ENCODE results near the gene CPEB2. TPM values are rescaled to one million over a fixed set of nuclear protein-coding genes. Genes with fewer than 3 reads are reported as not detected.
"Not testable (repeated sequence)": the region's sequence is repeated elsewhere in the genome, so short reads cannot be mapped to it uniquely, and the experiment has no call there.

CPEB2 gene
- total RNA-seq, 1 experiment from 2014 or later, result 5.8 TPM

DNA sequence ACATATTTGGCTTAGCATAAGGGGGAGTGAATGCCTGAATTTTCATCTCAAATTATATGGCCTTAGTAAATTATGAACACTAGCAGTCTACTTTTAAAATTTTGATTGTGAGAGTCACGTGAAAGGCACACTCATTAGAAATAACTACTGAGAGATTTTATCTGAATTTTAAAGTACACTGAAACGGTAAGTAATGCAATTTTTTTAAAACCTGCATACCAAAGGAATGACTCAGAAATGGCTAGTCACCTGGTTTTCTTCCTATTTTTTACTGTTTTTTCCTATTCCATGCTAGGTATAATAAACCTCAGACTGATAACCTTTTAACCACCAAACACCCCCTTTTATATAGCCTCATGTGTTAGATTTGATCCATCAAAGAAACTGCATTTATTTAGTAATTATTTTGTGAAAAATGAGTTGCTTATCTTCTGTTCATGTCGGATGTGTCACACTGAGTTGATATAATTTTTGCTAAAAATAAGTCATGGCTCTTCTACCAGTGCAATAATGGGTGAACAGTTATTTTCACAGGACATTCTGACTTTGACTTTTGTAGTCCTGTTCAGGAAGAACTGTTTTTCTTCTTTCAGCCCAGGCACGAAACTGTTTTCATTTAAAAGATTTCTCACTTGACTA lies 40.4 kb downstream of the CPEB2 start:
- no peak for DNase-seq (ENCODE audit: extremely low read depth, low read depth)

DNA sequence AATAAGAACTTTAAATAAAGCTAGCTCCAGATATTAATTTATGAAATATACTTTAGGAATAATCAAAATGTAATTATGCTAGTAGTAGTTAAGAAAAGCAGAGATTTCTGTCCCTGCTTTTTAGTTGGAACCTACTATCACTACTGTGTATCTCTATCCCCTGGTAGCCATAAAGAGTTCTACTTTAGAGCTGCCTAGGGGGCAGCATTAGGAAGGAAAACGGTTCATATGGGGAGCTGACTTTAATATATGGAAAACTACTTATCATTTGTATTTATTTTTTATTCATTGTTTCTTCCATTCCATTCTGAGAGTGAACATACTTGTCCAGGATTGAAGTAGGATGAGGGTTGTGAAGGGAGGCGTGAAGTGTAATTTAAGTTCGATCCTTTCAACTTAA lies 40.9 kb downstream of the CPEB2 start:
- DNase-seq (ENCODE audit: extremely low read depth, low read depth), result no peak

DNA sequence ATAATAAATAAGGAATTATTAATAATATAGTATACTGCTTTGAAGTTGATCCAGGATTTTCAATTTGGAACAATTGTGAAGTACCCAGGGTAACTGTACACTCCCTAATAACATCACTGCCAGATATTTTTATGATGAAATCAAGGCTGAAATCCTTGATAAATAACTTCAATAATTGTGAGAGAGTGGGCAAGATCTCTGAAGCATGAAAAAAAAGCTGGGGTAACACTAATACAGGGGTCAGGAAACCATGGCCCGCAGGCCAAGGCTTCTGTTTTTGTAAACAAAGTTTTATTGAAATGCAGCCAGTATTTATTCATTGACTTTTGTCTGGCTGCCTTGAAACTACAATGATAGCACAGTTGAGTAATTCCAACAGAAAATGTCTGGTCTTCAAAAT lies 41.6 kb downstream of the CPEB2 start:
- DNase-seq (ENCODE audit: extremely low read depth, low read depth), result no peak

DNA sequence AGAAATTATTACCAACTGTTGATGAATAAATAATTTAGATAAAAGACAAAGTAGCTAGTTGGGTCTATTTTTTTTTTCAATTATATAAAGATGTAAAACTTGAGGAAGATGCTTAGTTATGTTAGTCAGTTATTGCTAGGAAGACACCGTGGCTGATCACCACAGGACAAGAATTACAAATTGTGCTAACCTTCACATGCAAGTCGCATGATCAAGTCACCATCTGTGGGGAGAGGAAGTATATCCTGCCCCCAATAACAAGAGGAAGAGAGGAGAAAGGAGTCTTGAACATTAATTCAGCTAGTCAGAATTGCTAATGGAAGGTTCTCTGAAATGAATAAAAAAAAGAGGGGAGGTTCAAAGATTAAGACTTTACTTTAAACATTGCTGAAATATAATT lies 52.3 kb downstream of the CPEB2 start:
- DNase-seq (ENCODE audit: extremely low read depth, low read depth), result no peak

DNA sequence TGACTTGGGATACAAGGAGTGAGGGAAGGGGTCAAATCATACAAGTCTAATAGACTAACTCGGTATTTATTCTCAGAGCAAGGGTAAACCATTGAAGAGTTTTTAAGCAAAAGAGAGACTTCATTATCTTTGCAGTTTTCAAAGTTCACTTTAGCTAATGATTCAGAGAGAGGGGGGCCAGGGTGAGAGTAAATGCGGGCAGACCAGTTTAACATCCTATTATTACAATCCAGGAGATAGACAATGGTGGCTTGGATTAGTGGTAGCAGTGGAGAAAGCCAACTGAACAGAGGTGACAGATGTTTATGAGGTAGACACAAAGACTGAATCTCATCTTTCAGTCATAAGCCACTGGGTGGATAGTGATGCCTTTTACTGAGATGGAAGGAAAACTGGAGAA lies 57.9 kb downstream of the CPEB2 start:
- no peak for DNase-seq (ENCODE audit: extremely low read depth, low read depth)

DNA sequence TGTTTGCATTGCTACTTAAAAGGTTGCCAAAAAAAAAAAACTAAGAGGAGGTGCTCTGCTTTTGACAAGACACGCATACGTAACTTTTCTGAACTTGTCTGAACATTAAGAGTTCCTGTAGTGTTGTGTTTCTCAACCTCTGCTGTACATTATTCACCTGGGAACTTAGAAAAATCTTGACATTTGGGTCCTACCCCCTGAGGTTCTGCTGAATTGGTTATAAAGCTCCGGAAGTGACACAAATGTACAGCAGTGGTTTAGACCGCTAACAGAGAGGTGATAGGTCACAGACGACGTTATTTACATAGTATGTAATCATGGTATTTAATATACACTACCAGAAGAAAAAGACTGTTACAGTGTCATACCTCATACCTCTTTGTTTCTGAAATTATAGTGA lies 61.1 kb downstream of the CPEB2 start:
- no peak for DNase-seq (ENCODE audit: extremely low read depth, low read depth)

DNA sequence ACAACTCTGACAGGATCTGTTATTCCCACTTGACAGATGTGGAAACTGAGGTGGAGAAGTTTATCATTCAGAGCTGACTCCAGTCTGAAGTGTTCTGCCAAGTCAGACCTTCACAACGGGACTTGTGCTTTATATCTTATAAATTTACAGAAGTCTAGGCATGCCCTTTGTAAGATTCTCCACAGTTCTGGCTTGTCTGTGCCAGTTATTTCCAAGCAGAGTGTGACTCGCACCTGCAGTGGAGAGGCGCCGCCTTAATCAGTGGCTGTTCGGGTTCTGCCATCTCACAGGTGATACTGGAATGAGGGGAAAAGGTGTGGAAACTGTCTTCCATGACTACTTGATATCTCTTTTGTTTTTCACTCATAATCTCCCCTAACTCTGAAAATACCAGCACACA lies 63.2 kb downstream of the CPEB2 start:
- no peak for DNase-seq (ENCODE audit: extremely low read depth, low read depth)

DNA sequence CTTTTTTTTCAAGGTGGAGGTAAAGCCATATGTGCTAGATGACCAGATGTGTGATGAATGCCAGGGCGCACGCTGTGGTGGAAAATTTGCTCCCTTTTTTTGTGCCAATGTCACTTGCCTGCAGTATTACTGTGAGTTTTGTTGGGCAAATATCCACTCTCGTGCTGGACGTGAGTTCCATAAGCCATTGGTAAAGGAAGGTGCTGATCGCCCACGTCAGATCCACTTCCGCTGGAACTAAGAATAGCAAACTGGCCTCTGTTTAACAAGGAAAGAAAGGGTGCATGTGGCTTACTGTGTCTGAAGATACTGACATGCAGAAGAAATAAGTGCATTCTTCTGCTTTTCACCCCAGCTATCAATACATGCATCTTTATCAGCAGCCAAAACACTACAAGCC lies 63.9 kb downstream of the CPEB2 start:
- DNase-seq (ENCODE audit: extremely low read depth, low read depth), result no peak

DNA sequence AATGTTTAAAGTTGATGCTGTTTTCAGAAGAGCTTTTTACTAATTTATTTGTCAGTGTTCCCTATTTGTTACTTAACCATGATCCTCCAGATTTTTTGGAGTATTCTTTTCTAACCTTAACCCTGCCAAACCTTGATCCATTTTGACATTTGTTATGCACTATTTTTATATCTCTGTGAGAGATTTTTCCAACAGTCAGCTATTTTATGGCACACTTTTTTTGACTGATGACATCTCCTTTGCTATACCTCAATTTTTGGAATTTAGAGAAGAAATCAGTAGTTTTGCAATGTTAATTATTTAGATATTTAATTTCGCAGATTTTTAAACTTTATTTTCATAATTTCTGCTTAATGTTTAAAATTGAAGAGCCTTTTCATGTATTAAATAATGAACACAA lies 66.0 kb downstream of the CPEB2 start:
- DNase-seq (ENCODE audit: extremely low read depth, low read depth), result no peak

DNA sequence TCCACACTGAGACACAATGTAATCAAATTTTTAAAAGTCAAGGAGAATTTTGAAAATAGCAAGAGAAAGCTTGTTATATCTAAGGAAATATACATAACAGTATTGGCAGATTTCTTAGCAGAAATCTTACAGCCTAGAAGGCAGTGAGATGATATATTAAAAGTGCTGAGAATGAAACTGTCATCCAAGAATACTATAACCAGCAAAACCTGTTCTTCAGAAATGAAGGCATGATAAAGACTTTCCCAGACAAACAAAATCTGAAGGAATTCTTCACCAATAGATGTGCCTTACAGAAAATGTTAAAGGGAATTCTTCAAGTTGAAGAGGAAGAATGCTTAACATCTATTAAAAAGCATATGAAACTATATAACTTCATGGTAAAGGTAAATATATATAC lies 73.6 kb downstream of the CPEB2 start:
- DNase-seq (ENCODE audit: extremely low read depth, low read depth), result no peak

DNA sequence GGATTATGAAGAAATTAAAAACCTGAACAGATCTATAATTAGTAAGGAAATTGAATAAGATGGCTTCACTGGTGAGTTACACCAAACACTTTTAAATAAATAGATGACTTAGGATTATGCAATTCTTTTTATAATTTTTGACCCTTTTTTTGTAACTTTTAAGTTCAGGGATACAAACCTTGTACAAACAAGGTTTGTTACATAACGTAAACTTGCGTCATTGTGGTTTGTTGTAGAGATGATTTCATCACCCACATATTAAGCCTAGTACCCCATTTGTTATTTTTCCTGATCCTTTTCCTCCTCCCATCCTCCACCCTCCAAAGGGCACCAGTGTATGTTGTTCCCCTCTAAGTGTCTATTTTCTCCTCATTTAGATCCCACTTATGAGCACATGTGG lies 75.7 kb downstream of the CPEB2 start:
- peak; percentile 5 for DNase-seq (ENCODE audit: extremely low read depth, low read depth)

DNA sequence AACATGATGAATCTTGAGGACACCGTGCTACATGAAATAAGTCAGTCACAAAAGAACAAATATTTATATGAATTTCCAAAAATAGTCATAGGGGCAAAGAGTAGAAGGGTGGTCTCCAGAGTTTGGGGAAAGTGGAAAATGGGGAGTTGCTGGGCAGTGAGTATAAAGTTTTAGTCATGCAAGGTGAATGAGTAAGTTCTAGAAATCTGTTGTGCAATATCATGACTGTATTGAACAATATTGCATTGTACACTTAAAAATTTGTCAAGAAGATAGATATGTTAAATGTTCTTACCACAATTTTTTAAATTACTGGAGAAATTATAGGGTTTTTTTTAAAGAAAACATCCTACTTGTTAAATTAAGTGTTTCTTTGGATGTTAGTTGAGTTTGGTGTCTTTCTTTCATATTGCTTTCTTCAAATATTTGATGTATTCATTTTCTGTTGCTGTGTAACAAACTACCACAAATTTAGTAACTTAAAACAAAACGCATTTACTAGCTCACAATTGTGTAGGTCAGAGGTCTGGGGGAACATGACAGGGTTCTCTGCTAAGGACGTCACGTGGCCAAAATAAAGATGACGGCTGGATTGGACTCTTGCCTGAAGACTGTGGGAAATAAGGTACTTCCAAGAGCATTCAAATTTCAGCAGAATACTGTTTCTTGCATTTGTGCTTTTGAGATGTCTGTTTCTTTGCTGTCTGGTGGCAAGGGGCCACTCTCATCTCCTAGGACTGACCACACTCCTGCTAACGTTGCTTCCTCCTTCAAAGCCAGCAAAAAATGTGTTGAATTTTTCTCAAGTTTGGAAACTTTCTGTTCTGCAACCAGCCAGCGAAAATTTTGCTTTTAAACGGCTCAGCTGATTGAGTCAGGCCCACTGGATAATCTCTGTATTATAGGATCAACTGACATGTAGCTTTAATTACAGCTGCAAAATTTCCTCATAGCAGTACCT lies 76.7 kb downstream of the CPEB2 start:
- peak; percentile 4 for DNase-seq (ENCODE audit: extremely low read depth, low read depth)

DNA sequence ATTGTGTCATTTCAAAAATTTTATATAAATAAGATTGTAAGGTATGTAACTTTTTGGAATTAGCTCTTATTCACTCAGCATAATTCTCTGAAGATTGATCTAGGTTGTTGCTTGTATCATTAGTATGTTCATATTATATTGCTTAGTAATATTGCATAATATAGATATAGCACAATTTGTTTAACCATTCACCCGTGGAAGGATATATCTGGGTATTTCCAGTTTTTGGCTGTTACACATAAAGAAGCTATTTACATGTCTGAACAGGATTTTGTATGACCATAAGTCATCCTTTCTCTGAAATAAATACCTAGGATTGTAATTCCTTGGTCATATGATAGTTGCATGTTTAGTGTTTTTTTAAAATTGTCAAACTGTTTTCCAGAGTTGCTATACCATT lies 82.5 kb downstream of the CPEB2 start:
- DNase-seq (ENCODE audit: extremely low read depth, low read depth), result no peak

DNA sequence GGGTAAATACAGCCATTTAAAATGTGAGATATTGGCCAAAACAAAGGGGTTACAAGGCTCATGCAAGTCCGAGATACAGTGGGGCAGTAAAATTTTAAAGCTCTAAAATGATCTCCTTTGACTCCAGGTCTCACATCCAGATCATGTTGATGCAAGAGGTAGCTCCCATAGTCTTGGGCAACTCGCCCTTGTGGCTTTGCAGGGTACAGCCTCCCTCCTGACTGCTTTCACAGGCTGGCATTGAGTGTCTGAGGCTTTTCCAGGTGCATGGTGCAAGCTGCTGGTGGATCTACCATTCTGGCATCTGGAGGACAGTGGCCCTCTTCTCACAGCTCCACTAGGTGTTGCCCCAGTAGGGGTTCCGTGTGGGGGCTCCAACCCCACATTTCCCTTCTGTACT lies 83.5 kb downstream of the CPEB2 start:
- not testable (repeated sequence) for DNase-seq (ENCODE audit: extremely low read depth, low read depth)

DNA sequence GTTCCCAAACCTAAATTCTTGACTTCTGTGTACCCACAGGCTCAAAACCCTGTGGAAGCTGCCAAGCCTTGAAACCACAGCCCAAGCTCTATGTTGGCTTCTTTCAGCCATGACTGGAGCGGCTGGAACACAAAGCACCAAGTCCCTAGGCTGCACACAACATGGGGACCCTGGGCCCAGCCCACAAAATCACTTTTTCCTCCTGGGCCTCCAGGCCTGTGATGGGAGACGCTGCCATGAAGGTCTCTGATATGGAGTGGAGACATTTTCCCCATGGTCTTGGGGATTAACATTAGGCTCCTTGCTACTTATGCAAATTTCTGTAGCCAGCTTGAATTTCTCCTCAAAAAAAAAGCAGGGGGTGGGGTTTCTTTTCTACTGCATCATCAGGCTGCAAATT lies 84.0 kb downstream of the CPEB2 start:
- not testable (repeated sequence) for DNase-seq (ENCODE audit: extremely low read depth, low read depth)

DNA sequence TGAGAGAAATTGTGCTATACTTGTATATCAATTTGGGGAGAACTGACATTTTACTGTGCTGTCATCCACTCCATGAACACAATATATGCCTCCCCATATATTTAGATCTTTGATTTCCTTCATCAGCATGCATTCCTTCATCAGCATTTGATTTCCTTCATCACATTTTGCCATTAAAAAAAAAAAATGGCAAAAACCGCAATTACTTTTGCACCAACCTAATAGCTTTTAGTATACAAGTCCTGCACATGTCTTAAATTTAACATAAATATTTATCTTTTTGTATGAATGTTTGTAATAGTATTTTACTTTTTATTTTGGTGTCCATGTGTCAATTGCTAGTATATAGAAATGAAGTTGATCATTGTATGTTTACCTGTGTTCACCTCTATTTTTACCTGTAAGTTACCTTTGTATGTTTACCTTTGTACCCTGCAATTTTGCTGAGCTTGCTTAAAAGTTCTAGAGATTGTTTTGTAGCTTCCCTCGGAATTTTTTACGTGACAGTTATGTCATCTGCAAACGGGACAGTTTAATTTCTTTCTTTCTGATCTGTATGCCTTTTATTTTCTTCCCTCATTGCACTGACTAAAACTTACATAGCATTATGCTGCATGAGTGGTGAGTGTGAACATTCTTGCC lies 86.2 kb downstream of the CPEB2 start:
- no peak for DNase-seq (ENCODE audit: extremely low read depth, low read depth)

DNA sequence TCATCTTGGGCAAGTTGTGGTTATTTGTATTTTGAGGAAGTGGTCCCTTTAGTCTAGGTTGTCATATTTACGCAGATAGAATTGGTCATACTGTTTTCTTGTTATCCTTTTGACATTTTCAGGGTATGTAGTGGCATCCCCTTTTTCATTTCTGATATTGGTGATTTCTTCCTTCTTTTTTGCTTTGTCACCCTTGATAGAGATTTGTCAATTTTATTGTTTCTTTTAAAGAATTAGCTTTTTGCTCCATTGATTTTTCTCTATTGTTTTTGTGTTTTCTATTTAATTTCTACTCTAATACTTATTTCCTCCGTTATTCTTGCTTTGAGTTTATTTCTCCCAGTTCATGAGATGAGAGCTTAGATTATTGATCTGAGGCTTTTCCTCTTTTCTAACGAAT lies 87.7 kb downstream of the CPEB2 start:
- DNase-seq (ENCODE audit: extremely low read depth, low read depth), result no peak

DNA sequence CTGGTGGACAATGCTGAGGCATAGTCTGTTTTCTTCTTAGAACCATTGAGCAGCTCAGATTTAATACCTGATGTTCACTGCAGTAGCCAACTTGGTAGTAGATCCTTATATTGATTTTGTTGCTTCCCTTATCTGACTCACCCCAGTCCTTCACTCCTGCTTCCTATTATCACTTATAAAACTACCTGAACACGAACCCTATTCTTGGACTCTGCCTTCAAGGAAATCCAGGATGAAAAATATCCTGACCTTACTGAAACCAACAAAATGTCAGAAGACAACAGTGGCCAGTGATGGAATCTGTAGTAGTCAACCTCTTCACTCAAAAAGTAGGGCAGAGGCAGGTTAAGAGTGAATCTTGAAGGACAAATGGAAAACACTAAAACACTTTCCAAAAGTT lies 98.1 kb downstream of the CPEB2 start:
- DNase-seq (ENCODE audit: extremely low read depth, low read depth), result no peak

DNA sequence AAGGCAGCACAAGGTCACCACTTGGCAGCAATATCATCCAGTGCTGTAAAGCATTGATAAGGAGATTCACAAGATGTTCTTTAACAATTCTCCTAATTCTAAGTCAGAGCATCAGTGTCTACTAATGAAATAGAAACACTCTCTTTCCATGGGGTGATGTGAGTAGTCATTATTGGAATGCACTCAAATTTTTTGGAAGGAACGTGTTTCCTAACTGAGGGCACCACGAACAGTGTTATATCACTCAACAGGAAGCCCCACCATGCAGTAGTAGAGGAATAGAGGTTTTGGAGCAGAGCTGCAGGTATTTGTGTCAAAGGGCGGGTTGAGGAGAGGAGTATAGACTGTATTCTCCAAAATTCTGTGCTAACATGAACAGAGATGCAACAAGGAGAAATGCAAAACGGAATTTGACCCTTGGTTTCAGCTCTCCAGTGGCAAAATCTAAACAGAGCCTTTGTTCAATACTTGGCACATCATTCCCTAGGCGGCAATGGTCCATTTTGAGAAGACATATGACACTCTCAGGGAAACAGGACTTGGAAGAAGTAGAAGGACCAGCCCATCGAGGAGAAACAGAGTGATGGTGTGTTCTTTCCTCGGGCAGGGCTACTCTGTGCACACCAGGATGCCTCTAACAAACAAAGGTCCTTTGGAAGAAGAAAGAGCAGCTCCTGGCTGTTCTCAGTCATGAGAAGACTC lies 98.9 kb downstream of the CPEB2 start:
- DNase-seq (ENCODE audit: extremely low read depth, low read depth), result no peak

DNA sequence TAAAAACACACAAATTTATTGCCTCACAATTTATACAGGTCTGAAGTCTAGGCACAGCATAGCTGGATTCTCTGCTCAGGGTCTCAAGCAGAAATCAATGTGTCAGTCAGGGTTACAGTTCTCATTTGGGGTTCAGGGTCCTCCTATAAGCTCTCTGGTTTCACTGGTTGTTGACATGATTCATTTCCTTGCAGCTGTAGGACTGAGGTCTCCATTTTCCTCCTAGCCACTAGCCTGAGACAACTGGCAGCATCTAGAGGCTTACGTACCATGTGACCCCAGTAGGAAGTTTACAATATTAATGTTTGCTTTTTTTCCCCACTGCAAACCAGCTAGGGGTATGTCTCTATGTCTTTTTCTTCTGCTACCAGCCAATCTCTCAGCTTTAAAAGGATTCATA lies 102.5 kb downstream of the CPEB2 start:
- no peak for DNase-seq (ENCODE audit: extremely low read depth, low read depth)

DNA sequence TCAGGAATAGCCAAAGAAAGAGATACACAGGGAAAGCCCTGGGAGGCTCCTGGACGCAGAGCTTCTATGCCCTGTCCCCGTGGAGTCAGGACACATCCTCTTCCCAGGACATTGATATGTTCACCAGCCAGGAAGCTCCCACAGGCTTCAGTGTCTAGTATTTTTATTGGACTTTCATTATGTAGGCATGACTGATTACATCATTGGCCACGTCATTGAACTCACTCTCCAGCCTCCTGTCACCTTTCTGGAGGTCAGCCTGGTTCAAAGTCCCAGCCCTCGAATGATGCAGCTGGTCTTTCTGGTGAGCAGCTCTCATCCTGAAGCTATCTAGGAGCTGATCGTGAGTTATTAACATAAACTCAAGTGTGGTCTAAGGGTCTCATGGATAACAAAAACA lies 104.1 kb downstream of the CPEB2 start:
- DNase-seq (ENCODE audit: extremely low read depth, low read depth), result no peak
